OCI-LY7 (cell line): ENCODE results near the gene PPA2. TPM values are rescaled to one million over a fixed set of nuclear protein-coding genes. Genes with fewer than 3 reads are reported as not detected.

ENCODE experiments used
- BruUV-seq: library from RNA; stranded (reverse); fragments of 400-500 nt; replicated peaks from 2 replicates; lab custom pipeline; 2021; lab: Mats Ljungman, UMichigan
- CTCF ChIA-PET: fragments of 300-600 bp; sonication (Branson Sonifier 250); formaldehyde crosslinking; loops from one replicate; lab custom pipeline; 2022; ENCODE audit warnings: antibody characterized with exemption; ENCODE audit not compliant: unreplicated experiment; lab: Charles Lee
- POLR2A ChIA-PET: fragments of 300-600 bp; sonication (Branson Sonifier 250); formaldehyde crosslinking; loops from one replicate; lab custom pipeline; 2022; ENCODE audit warnings: antibody characterized with exemption; lab: Charles Lee
- DNase-seq: peaks from one replicate; pipeline ENCODE4 v3.0.0-alpha.2; 2015; ENCODE audit warnings: low spot score
- H2AFZ ChIP-seq: fragments of 200-600 bp; sonication (generic), shearing (Covaris generic); 2 replicates; pipeline ENCODE4 v1.6.1; 2014; ENCODE audit warnings: mild to moderate bottlenecking, antibody characterized with exemption, low read length, moderate library complexity
- H3K27ac ChIP-seq: fragments of 200-600 bp; sonication (generic); 2 replicates; pipeline ENCODE4 v1.5.1; 2014; ENCODE audit warnings: mixed run types, low read depth, mild to moderate bottlenecking, moderate library complexity, low read length, inconsistent platforms; ENCODE audit not compliant: poor library complexity, severe bottlenecking
- H3K36me3 ChIP-seq: fragments of 200-600 bp; sonication (generic); 2 replicates; pipeline ENCODE4 v1.6.1; 2014; ENCODE audit warnings: mild to moderate bottlenecking, antibody characterized with exemption, low read length, moderate library complexity, mixed read lengths; ENCODE audit not compliant: insufficient read depth
- H3K4me1 ChIP-seq: fragments of 200-600 bp; sonication (generic); 2 replicates; pipeline ENCODE4 v1.5.1; 2014; ENCODE audit warnings: mild to moderate bottlenecking, low read length; ENCODE audit not compliant: insufficient read depth, poor library complexity, severe bottlenecking
- H3K4me2 ChIP-seq: fragments of 200-600 bp; sonication (generic); 2 replicates; pipeline ENCODE4 v1.6.1; 2014; ENCODE audit warnings: mild to moderate bottlenecking, low read length
- H3K4me3 ChIP-seq: fragments of 200-600 bp; sonication (generic); 2 replicates; pipeline ENCODE4 v1.5.1; 2014; ENCODE audit warnings: mild to moderate bottlenecking, low read depth, low read length; ENCODE audit not compliant: poor library complexity, severe bottlenecking
- H3K79me2 ChIP-seq: fragments of 200-600 bp; sonication (generic); 2 replicates; pipeline ENCODE4 v1.6.1; 2016; ENCODE audit warnings: low read depth, mild to moderate bottlenecking, low read length, moderate library complexity, mixed read lengths; ENCODE audit not compliant: insufficient read depth
- H3K9me2 ChIP-seq: fragments of 200-600 bp; sonication (generic); 2 replicates; pipeline ENCODE4 v1.6.1; 2016; ENCODE audit warnings: mild to moderate bottlenecking, low read length, mixed read lengths; ENCODE audit not compliant: insufficient read depth
- H3K9me3 ChIP-seq: fragments of 200-600 bp; sonication (generic); 2 replicates; pipeline ENCODE4 v1.6.1; 2014; ENCODE audit warnings: mild to moderate bottlenecking, mixed run types, low read length, mixed read lengths
- H4K20me1 ChIP-seq: fragments of 200-600 bp; sonication (generic); 2 replicates; pipeline ENCODE4 v1.6.1; 2014; ENCODE audit warnings: mild to moderate bottlenecking, antibody characterized with exemption, low read length, moderate library complexity, mixed read lengths; ENCODE audit not compliant: insufficient read depth
- EZH2phosphoT487 ChIP-seq: fragments of 200-600 bp; sonication (generic); IDR thresholded peaks from 2 replicates; pipeline ENCODE4 v1.6.1; 2018; ENCODE audit warnings: low read depth, borderline replicate concordance, mild to moderate bottlenecking, mixed run types, antibody characterized with exemption, low read length, moderate library complexity, mixed read lengths
- intact Hi-C: fragments of 100-400 bp; cut with micrococcal nuclease; formaldehyde crosslinking; loops from one replicate; pipeline ENCODE4 v1.10.0; 2022; ENCODE audit not compliant: unreplicated experiment
- total RNA-seq, 2 experiments: library from RNA; depleted of rRNA in 1 of 2; stranded (reverse); fragments of >200 nt in 1 of 2; shearing (Covaris generic) in 1 of 2; gene quantifications; 2 replicates each; pipeline ENCODE4 v1.2.3, GENCODE V29; 2014 to 2022
- TF ChIP-seq, protein P1 (sequence below): fragments of 200-600 bp; sonication (generic); conservative IDR thresholded peaks from 2 replicates; pipeline ENCODE4 v1.5.1; 2014; ENCODE audit warnings: mild to moderate bottlenecking, antibody characterized with exemption, low read length, moderate library complexity, mixed read lengths

Gene PPA2
- total RNA-seq, 2 experiments from 2014 or later = 73.1 to 74.6 TPM

GRCh38 chr4:105422207-105422920, 51.5 kb downstream of the PPA2 start:
- no peak for DNase-seq
- H3K27ac ChIP-seq = no peak overlapping the region
- intact Hi-C loops = no loop called here
- CTCF ChIA-PET = no interaction called here
- H3K4me2 ChIP-seq = no peak overlapping the region
- H2AFZ ChIP-seq = no peak overlapping the region
- no TSS peak for BruUV-seq
- H3K79me2 ChIP-seq = no peaks in the 10 kb centered on the region
- peaks cover 3% of the 10 kb centered on the region; the same call in 1 of the 2 replicates for H3K36me3 ChIP-seq
- TF ChIP-seq, protein P1, sequence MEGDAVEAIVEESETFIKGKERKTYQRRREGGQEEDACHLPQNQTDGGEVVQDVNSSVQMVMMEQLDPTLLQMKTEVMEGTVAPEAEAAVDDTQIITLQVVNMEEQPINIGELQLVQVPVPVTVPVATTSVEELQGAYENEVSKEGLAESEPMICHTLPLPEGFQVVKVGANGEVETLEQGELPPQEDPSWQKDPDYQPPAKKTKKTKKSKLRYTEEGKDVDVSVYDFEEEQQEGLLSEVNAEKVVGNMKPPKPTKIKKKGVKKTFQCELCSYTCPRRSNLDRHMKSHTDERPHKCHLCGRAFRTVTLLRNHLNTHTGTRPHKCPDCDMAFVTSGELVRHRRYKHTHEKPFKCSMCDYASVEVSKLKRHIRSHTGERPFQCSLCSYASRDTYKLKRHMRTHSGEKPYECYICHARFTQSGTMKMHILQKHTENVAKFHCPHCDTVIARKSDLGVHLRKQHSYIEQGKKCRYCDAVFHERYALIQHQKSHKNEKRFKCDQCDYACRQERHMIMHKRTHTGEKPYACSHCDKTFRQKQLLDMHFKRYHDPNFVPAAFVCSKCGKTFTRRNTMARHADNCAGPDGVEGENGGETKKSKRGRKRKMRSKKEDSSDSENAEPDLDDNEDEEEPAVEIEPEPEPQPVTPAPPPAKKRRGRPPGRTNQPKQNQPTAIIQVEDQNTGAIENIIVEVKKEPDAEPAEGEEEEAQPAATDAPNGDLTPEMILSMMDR = no peak
- no peak for TF ChIP-seq EZH2phosphoT487
- H3K4me3 ChIP-seq = no peak overlapping the region
- H4K20me1 ChIP-seq = no peaks in the 10 kb centered on the region
- no peaks in the 10 kb centered on the region for H3K9me2 ChIP-seq
- no peaks in the 10 kb centered on the region for H3K4me1 ChIP-seq
- POLR2A ChIA-PET = no interaction called here
- H3K9me3 ChIP-seq = no peaks in the 10 kb centered on the region

DNA sequence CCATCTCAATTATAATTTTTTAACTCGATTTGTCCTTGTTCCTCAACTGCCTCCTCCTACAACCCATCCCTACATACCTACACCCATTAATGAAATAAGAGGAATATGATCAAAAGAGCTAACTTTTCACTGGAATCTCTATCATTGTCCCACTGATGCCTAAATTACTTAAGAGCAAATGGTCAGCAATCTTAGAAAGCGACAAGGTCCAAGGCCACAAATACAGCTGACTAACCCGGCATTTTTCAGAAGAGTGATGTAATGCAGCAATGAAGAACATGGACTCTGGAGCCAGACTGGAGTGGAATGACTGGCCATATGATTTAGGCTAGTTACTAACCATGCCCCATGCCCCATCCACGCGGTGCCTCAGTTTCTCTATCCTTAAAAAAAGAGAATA, 56.2 kb downstream of the PPA2 start:
- no peak for DNase-seq
- Histone ChIP-seq H3K9me3 (no peaks in the 10 kb centered on the region), H3K27ac (no peak overlapping the region), H4K20me1 (no peaks in the 10 kb centered on the region), H3K9me2 (no peaks in the 10 kb centered on the region), H3K4me1 (no peaks in the 10 kb centered on the region), H3K4me3 (no peak overlapping the region), H2AFZ (no peak overlapping the region), H3K36me3 (0 out of 2 replicates have a peak, but pooled peaks cover 3% of the 10 kb centered on the region), H3K4me2 (no peak overlapping the region), H3K79me2 (no peaks in the 10 kb centered on the region)
- BruUV-seq = no TSS peak
- ChIA-PET CTCF (no interaction called here), POLR2A (no interaction called here)
- intact Hi-C loops = no loop called here
- TF ChIP-seq, protein P1 = no peak
- no peak for TF ChIP-seq EZH2phosphoT487

GRCh38 chr4:105415281-105415744, 58.5 kb downstream of the PPA2 start:
- no peaks in the 10 kb centered on the region for H3K9me2 ChIP-seq
- no peaks in the 10 kb centered on the region for H3K4me1 ChIP-seq
- no peak for DNase-seq
- POLR2A ChIA-PET = no interaction called here
- BruUV-seq = no TSS peak
- no peak overlapping the region for H3K4me2 ChIP-seq
- no peaks in the 10 kb centered on the region for H3K79me2 ChIP-seq
- CTCF ChIA-PET = no interaction called here
- H3K27ac ChIP-seq = no peak overlapping the region
- H3K36me3 ChIP-seq = no peaks in the 10 kb centered on the region
- H3K9me3 ChIP-seq = no peaks in the 10 kb centered on the region
- H3K4me3 ChIP-seq = no peak overlapping the region
- intact Hi-C loops = no loop called here
- TF ChIP-seq EZH2phosphoT487 = no peak
- TF ChIP-seq, protein P1 = no peak
- H2AFZ ChIP-seq = no peak overlapping the region
- no peaks in the 10 kb centered on the region for H4K20me1 ChIP-seq
